Mesothelial cell of epicardium (in vitro differentiated cells): ENCODE results near the gene SNTB2. TPM values are rescaled to one million over a fixed set of nuclear protein-coding genes. Genes with fewer than 3 reads are reported as not detected.
A peak's percentile ranks its signal among the peaks of the same experiment; 100 is the strongest.
"Not testable (repeated sequence)": the region's sequence is repeated elsewhere in the genome, so short reads cannot be mapped to it uniquely, and the experiment has no call there.

Experiments
- DNase-seq, 2 experiments: peaks; one replicate each; pipeline ENCODE4 v3.0.0; 2021; ENCODE audit warnings: low spot score in 2 of 2; ENCODE audit not compliant: unreplicated experiment in 2 of 2
- H3K27ac Mint-ChIP-seq: 2 replicates; pipeline ENCODE4 v1.8.0; 2021; ENCODE audit warnings: mixed read lengths
- H3K27me3 Mint-ChIP-seq: 2 replicates; pipeline ENCODE4 v1.8.0; 2021; ENCODE audit warnings: low read depth, mixed read lengths
- H3K36me3 Mint-ChIP-seq: 2 replicates; pipeline ENCODE4 v1.8.0; 2021; ENCODE audit warnings: mixed read lengths
- H3K4me1 Mint-ChIP-seq: 2 replicates; pipeline ENCODE4 v1.8.0; 2021; ENCODE audit warnings: mixed read lengths
- H3K4me3 Mint-ChIP-seq: 2 replicates; pipeline ENCODE4 v1.8.0; 2021; ENCODE audit warnings: mild to moderate bottlenecking, moderate library complexity, mixed read lengths
- H3K9me3 Mint-ChIP-seq: 2 replicates; pipeline ENCODE4 v1.8.0; 2021; ENCODE audit warnings: mixed read lengths
- total RNA-seq: library from RNA; stranded (reverse); gene quantifications from 3 replicates; pipeline ENCODE4 v1.2.1, GENCODE V29; 2021
- TF ChIP-seq, protein P1 (sequence below): fragments of 200-600 bp; sonication (generic); IDR thresholded peaks from one replicate; pipeline ENCODE4 v1.5.0; 2021; ENCODE audit warnings: antibody characterized with exemption; ENCODE audit not compliant: unreplicated experiment

SNTB2 gene
- 25.7 to 29.8 TPM (median 26.7 TPM) in 3 replicates for total RNA-seq

DNA sequence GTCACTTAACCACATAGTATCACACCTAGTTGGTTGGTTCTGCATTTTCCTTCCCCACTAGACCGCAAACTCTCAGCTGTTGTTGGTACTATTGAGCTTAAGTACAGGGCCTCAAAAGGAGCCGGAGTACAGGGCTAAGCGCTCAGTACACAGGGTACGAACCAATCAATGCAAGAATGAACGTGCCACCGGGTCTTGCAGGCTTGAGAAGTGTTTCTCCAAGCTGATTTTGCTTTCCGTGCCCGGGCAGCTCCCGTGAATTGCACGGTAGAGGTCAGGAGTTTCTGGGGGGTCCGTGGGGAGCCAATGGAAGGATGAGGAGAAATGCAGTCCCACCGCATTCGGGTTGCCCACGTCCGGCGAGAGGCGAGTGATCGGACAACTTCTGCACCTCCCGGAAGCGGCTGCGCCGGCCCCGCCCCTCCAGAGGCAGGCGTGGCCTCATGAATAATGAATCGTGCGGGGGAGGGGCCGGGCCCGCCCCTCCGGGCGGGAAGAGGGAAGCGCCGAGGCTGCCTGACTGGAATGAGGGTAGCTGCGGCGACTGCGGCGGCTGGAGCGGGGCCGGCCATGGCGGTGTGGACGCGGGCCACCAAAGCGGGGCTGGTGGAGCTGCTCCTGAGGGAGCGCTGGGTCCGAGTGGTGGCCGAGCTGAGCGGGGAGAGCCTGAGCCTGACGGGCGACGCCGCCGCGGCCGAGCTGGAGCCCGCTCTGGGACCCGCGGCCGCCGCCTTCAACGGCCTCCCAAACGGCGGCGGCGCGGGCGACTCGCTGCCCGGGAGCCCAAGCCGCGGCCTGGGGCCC, at the start of gene SNTB2:
Gene SNTB2, plus strand, starts transcription at position 523 of the 804 bp plus-strand sequence. Its CDS starts 3 bp downstream, at position 526.
- TF ChIP-seq, protein P1, sequence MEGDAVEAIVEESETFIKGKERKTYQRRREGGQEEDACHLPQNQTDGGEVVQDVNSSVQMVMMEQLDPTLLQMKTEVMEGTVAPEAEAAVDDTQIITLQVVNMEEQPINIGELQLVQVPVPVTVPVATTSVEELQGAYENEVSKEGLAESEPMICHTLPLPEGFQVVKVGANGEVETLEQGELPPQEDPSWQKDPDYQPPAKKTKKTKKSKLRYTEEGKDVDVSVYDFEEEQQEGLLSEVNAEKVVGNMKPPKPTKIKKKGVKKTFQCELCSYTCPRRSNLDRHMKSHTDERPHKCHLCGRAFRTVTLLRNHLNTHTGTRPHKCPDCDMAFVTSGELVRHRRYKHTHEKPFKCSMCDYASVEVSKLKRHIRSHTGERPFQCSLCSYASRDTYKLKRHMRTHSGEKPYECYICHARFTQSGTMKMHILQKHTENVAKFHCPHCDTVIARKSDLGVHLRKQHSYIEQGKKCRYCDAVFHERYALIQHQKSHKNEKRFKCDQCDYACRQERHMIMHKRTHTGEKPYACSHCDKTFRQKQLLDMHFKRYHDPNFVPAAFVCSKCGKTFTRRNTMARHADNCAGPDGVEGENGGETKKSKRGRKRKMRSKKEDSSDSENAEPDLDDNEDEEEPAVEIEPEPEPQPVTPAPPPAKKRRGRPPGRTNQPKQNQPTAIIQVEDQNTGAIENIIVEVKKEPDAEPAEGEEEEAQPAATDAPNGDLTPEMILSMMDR: no peak
- H3K36me3 Mint-ChIP-seq: peaks cover 6% of the 10 kb centered on the region
- H3K27ac Mint-ChIP-seq: peak within 1 kb of the TSS; percentile 88
- H3K9me3 Mint-ChIP-seq: no peaks in the 10 kb centered on the region
- H3K4me3 Mint-ChIP-seq: peak within 1 kb of the TSS; percentile 89
- peaks cover 25% of the 10 kb centered on the region for H3K4me1 Mint-ChIP-seq
- peak; percentile 85 to 92 for DNase-seq
- H3K27me3 Mint-ChIP-seq: no peaks in the 10 kb centered on the region

DNA sequence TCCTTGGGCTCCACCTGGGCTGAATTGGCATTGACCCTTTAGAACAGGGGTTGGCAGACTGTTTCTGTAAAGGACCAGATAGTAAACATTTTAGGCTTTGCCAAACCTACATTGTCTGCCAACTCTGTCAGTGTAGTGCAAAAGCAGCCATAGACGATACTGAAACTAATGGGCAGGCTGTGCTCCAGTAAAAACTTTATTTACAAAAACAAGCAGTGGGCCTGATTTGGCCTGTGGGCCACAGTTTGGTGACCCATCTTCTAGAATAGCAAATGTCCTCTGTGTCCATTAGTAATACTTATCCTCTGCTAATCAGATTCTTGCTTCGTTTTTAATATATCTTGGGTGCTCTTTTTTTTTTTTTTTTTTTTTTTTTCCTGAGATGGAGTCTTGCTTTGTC, 48.4 kb upstream of the SNTB2 start:
- H3K9me3 Mint-ChIP-seq: no peaks in the 10 kb centered on the region
- peaks cover 33% of the 10 kb centered on the region for H3K36me3 Mint-ChIP-seq
- H3K27ac Mint-ChIP-seq: no peak overlapping the region
- H3K27me3 Mint-ChIP-seq: no peaks in the 10 kb centered on the region
- TF ChIP-seq, protein P1: no peak
- H3K4me1 Mint-ChIP-seq: peaks cover 12% of the 10 kb centered on the region
- H3K4me3 Mint-ChIP-seq: no peak overlapping the region
- no peak for DNase-seq

DNA sequence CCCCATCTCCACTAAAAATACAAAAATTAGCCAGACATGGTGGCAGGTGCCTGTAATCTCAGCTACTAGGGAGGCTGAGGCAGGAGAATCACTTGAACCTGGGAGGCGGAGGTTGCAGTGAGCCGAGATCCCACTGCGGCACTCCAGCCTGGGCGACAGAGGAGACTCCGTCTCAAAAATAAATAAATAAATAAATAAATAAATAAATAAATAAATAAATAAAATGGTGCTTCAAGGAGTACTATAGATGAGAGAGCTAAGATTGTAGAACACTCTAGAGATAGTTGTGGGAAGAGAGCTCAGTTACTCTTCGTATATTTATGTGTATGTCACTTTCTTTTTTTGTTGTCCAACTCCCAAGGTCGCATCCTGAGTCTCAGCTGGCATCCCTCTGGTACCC, 47.5 kb upstream of the SNTB2 start:
- H3K36me3 Mint-ChIP-seq: peaks cover 36% of the 10 kb centered on the region
- H3K9me3 Mint-ChIP-seq: not testable (repeated sequence)

DNA sequence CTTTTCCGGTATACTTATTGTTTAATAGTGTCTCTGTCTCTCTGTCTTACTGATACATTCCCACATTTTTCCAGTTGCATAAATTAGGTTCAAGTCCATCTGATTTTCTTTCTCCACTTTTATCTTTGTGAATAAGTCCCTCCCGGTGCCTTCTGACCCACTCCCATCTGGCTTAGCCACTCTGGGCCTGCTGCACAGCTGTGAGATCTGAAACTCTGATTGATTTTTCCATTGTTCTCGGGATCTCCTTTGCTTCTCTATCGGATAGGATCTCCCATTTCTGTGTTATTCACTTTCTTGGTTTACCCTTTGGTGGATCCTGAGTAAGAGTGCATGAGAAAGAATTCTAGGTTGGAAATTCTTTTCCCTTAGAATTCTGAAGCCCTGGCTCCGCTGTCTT, 46.0 kb upstream of the SNTB2 start:
- Mint-ChIP-seq H3K27ac (no peak overlapping the region), H3K27me3 (no peaks in the 10 kb centered on the region)

More for the DNA sequence above, 47.5 kb upstream of the SNTB2 start:
- H3K27me3 Mint-ChIP-seq, H3K27ac Mint-ChIP-seq, DNase-seq, H3K4me3 Mint-ChIP-seq, H3K4me1 Mint-ChIP-seq: not testable (repeated sequence)

DNA sequence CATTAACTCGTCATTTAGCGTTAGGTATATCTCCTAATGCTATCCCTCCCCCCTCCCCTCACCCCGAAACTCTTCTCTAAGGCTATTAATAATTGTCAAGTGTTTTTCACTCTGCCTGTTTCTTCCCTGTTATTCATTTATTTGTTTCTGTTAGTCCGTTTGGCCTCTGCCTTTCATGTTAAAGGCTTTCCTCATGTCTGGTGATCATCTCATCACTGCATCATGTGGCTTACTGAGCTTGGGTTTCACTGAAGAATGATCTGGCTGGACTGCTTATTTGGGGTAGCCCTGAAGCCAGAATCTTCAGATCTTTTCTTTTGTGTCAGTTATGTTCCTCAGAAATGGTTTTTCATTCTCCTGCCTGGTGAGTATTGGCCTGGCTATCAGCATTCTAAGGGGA, 45.0 kb upstream of the SNTB2 start:
- H3K27ac Mint-ChIP-seq: no peak overlapping the region
- no peaks in the 10 kb centered on the region for H3K9me3 Mint-ChIP-seq
- TF ChIP-seq, protein P1: no peak
- H3K4me1 Mint-ChIP-seq: no peaks in the 10 kb centered on the region
- no peak overlapping the region for H3K4me3 Mint-ChIP-seq
- H3K27me3 Mint-ChIP-seq: no peaks in the 10 kb centered on the region
- H3K36me3 Mint-ChIP-seq: peaks cover 39% of the 10 kb centered on the region
- DNase-seq: no peak

More for the DNA sequence above, 46.0 kb upstream of the SNTB2 start:
- no peak for DNase-seq
- no peaks in the 10 kb centered on the region for H3K9me3 Mint-ChIP-seq
- peaks cover 39% of the 10 kb centered on the region for H3K36me3 Mint-ChIP-seq
- H3K4me1 Mint-ChIP-seq: no peaks in the 10 kb centered on the region
- no peak overlapping the region for H3K4me3 Mint-ChIP-seq
- TF ChIP-seq, protein P1: no peak

DNA sequence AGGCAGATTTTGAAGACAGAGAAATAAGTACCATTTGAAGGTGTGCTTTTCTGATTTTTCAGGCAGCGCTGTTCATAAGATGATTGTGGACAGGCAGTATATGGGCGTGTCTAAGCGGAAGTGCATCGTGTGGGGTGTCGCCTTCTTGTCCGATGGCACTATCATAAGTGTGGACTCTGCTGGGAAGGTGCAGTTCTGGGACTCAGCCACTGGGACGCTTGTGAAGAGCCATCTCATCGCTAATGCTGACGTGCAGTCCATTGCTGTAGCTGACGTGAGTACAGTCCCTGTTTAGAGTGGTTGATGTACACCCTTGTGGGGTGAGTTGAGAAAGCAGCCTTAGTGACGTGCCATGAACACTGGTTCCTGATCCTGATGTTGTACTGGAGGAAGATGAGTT, 43.8 kb upstream of the SNTB2 start:
- no peaks in the 10 kb centered on the region for H3K27me3 Mint-ChIP-seq
- DNase-seq: no peak
- TF ChIP-seq, protein P1: no peak
- H3K36me3 Mint-ChIP-seq: peaks cover 39% of the 10 kb centered on the region
- no peaks in the 10 kb centered on the region for H3K9me3 Mint-ChIP-seq
- H3K4me3 Mint-ChIP-seq: no peak overlapping the region
- H3K4me1 Mint-ChIP-seq: no peaks in the 10 kb centered on the region
- no peak overlapping the region for H3K27ac Mint-ChIP-seq
